ENCODE data around the gene DNASE2B.

DNASE2B gene

GRCh38 chr1:84398175-84399155, at the start of gene DNASE2B:
Gene DNASE2B (plus strand): TSS chr1:84398484. CDS start chr1:84398565, 81 bp downstream.
- TF ChIP-seq CTCF (IDR thresholded peaks at IDR 0.05): no peak

- TF ChIP-seq CTCF (IDR thresholded peaks at IDR 0.05): no peak
Observed at GRCh38 chr1:84348759-84349158, 49.5 kb upstream of the DNASE2B start.

- TF ChIP-seq CTCF (IDR thresholded peaks at IDR 0.05): no peak
Observed at GRCh38 chr1:84350104-84350503, 48.2 kb upstream of the DNASE2B start.

- TF ChIP-seq CTCF (IDR thresholded peaks at IDR 0.05): no peak
Observed at GRCh38 chr1:84350550-84350949, 47.7 kb upstream of the DNASE2B start.

- no peak for TF ChIP-seq CTCF (IDR thresholded peaks at IDR 0.05)
Observed at GRCh38 chr1:84352298-84353106, 45.8 kb upstream of the DNASE2B start.

- TF ChIP-seq CTCF (IDR thresholded peaks at IDR 0.05): no peak
Observed at GRCh38 chr1:84353695-84354094, 44.6 kb upstream of the DNASE2B start.

GRCh38 chr1:84355556-84355955, 42.7 kb upstream of the DNASE2B start:
- TF ChIP-seq CTCF (IDR thresholded peaks at IDR 0.05): no peak

Measured in LNCAP (cell line).